ENCODE results near the gene TMEM185B. TPM values are rescaled to one million over a fixed set of nuclear protein-coding genes. Genes with fewer than 3 reads are reported as not detected.
A peak's percentile ranks its signal among the peaks of the same experiment; 100 is the strongest.
"Not testable (repeated sequence)": the region's sequence is repeated elsewhere in the genome, so short reads cannot be mapped to it uniquely, and the experiment has no call there.

Gene TMEM185B
- total RNA-seq (2014; rRNA removed; shearing (Covaris generic)) = 1.5 and 1.6 TPM in 2 replicates

DNA sequence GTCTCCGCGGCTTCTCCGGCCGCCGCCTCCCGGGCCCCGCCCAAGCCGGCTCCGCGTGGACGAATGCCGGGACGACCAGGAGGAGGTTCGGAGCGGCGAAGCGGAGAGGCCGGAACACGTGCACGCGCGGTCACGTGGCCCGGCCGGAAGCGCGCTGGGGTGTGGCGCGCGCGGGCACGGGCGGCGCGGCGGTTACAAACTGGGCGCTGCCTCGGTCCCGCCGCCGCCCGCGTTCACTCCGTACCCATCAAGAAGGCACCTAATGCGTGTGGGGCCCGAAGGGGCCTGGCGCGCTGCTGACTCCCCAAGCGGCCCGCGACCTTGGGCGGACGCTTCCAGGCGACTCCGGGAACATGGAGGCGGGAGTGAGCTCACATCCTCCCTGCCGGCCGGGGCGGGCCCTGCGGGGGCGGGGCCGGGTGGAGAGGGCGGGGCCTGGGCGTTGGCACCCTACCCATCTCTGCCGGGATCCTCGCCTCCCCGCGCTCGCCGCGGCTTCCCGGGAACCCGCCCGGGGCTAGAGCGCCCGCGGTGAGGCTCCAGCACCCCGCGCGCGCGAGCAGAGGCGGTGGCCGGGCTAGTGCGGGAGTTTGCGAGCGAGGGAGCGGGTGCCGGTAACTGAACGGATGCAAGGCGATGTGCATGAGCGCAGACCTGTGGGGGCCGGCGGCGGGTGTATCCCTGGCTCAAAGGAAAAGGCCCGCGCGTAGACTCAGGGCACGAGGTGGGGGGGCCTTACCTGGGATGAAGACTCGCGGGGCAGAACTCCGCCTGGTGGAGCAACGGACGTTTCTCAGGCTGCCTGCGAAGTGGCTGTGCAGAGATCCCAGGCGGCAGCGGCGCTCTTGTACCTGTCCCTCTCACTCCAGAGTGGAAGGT lies at the start of gene TMEM185B:
TMEM185B (minus strand) TSS at position 367 of the 879 bp plus-strand sequence. CDS start 424 bp downstream, outside the sequence.
- Histone ChIP-seq H3K4me3 (peak within 1 kb of the TSS; percentile 41), H3K27ac (no peak within 1 kb of the TSS), H3K9me3 (replicated peaks) (no peaks in the 10 kb centered on the region), H3K36me3 (no peaks in the 10 kb centered on the region), H3K27me3 (peaks cover 13% of the 10 kb centered on the region), H3K4me1 (no peaks in the 10 kb centered on the region)
- DNase-seq = peak in 1 of 2 experiments; percentile 41

- H3K4me1 ChIP-seq = no peaks in the 10 kb centered on the region
- no peak for DNase-seq
- H3K9me3 ChIP-seq (replicated peaks) = 0 out of 2 replicates have a peak, but pooled peaks cover 4% of the 10 kb centered on the region
- no peak overlapping the region for H3K4me3 ChIP-seq
- no peak overlapping the region for H3K27ac ChIP-seq
- no peaks in the 10 kb centered on the region for H3K36me3 ChIP-seq
- H3K27me3 ChIP-seq = no peaks in the 10 kb centered on the region
Measured at GRCh38 chr2:120271711-120272379, 48.6 kb upstream of the TMEM185B start.

GRCh38 chr2:120269816-120270215 lies 46.6 kb upstream of the TMEM185B start:
- H3K27me3 ChIP-seq = no peaks in the 10 kb centered on the region
- no peaks in the 10 kb centered on the region for H3K36me3 ChIP-seq
- no peak overlapping the region for H3K4me3 ChIP-seq
- H3K27ac ChIP-seq = no peak overlapping the region
- DNase-seq = no peak
- no peaks in the 10 kb centered on the region for H3K4me1 ChIP-seq
- no peaks in the 10 kb centered on the region for H3K9me3 ChIP-seq (replicated peaks)

GRCh38 chr2:120269076-120269744 lies 46.0 kb upstream of the TMEM185B start:
- Histone ChIP-seq H3K27ac (no peak overlapping the region), H3K27me3 (no peaks in the 10 kb centered on the region), H3K4me1 (no peaks in the 10 kb centered on the region), H3K4me3 (no peak overlapping the region), H3K9me3 (replicated peaks) (no peaks in the 10 kb centered on the region), H3K36me3 (no peaks in the 10 kb centered on the region)
- DNase-seq = no peak

DNA sequence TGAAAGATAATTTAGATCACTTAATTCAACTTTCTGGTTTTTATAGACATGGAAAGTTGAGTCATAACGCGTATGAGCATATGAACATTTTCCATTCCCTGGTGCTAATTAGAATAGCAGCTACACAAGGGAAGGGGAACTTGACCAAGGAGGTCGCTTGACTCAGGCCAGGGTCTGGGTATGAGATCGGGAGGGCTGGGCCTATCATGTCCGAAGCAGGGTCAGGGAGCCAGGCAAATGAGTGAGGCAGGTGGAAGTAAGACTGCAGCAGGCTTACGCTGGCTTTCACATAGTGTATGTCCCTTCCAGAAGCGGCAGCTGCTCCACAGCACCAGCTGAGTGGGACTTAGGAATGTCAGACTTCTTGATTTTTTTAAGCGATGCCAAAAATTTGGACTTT lies 44.1 kb upstream of the TMEM185B start:
- no peaks in the 10 kb centered on the region for H3K4me1 ChIP-seq
- no peak for DNase-seq
- H3K27me3 ChIP-seq = no peaks in the 10 kb centered on the region
- no peaks in the 10 kb centered on the region for H3K9me3 ChIP-seq (replicated peaks)
- H3K27ac ChIP-seq = no peak overlapping the region
- H3K4me3 ChIP-seq = no peak overlapping the region
- H3K36me3 ChIP-seq = no peaks in the 10 kb centered on the region

DNA sequence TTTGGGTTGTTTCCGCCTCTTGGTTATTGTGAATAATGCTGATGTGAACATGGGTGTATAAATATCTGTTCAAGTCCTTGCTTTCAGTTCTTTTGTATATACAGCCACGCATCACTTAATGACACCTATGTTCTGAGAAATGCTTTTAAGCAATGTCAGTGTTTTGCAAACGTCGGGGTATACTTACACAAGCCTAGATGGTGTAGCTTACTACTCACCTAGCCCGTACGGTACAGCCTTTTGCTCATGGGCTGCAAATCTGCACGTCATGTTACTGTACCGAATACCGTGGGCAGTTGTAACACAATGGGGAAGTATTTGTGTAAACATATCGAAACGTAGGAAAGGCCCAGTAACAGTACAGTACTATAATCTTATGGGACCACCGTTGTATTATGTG lies 41.8 kb upstream of the TMEM185B start:
- H3K4me3 ChIP-seq = no peak overlapping the region
- DNase-seq = no peak
- no peaks in the 10 kb centered on the region for H3K27me3 ChIP-seq
- H3K4me1 ChIP-seq = no peaks in the 10 kb centered on the region
- no peaks in the 10 kb centered on the region for H3K9me3 ChIP-seq (replicated peaks)
- H3K27ac ChIP-seq = no peak overlapping the region
- no peaks in the 10 kb centered on the region for H3K36me3 ChIP-seq

DNA sequence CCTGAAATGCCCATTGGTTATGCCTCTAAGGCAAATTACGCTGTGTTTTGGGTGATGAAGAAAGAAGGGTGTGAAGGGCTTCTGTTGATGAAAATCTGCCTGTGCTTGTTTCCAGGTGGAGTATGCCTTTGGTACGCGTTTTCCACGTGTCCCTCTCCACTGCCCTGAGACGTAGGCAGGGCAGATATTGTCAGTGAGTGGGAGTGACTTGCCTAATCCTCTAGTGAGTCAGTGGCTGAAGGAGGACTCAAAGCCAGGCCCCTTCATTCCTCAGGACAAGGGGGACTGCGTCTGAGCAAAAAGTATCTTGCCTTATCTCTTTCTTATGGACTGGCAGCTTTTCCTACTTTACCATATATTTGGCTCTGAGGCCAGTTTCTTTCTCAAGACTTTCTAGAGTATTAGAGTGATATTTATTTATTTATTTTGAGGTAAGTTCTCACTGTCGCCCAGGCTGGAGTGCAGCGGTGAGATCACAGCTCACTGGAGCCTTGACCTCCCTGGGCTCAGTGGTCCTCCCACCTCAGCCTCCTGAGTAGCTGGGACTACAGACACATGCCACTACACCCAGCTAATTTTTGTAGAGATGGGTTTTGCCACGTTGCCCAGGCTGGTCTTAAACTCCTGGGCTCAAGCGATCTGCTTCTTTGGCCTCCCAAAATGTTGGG lies 39.7 kb upstream of the TMEM185B start:
- no peak for DNase-seq
- H3K4me3 ChIP-seq = no peak overlapping the region
- H3K36me3 ChIP-seq = no peaks in the 10 kb centered on the region
- H3K4me1 ChIP-seq = no peaks in the 10 kb centered on the region
- no peak overlapping the region for H3K27ac ChIP-seq
- no peaks in the 10 kb centered on the region for H3K27me3 ChIP-seq
- H3K9me3 ChIP-seq (replicated peaks) = no peaks in the 10 kb centered on the region

- no peaks in the 10 kb centered on the region for H3K36me3 ChIP-seq
Measured at GRCh38 chr2:120262150-120262549, 39.0 kb upstream of the TMEM185B start.

DNA sequence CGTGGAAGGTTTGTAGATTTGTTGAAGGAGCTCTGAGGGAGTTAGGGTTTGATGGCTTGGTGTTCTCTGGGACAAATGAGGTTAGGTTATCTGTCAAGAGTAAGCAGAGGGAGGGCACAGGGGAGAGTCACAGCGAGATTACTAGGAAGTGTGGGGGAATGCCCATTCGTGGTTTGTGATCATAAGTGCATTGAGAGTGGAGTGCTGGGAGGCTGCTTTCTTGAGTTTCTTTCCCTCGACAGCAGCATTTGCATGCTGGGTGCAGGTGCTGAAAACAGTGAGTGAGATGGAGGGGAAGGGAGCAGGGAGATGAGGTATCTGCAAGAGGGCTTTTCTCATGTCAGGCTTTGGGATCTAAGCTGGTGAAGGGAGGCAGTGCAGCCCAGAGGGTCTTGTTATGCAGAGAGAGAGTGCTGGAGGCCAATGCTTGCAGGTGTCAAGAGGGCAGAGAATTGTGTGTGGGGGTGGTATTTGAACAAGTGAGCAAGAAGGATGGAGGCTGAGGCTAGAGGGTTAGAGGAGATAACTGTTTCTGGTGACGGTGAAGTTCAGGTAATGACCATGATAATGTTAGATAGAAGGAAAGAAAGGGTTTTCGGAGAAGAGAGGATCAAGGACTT lies 38.3 kb upstream of the TMEM185B start:
- no peaks in the 10 kb centered on the region for H3K27me3 ChIP-seq
- no peak overlapping the region for H3K4me3 ChIP-seq
- no peaks in the 10 kb centered on the region for H3K36me3 ChIP-seq
- H3K27ac ChIP-seq = no peak overlapping the region
- H3K9me3 ChIP-seq (replicated peaks) = no peaks in the 10 kb centered on the region
- DNase-seq = no peak
- H3K4me1 ChIP-seq = no peaks in the 10 kb centered on the region

More at GRCh38 chr2:120262150-120262549, 39.0 kb upstream of the TMEM185B start:
- Histone ChIP-seq H3K9me3 (replicated peaks) (no peaks in the 10 kb centered on the region), H3K4me1 (no peaks in the 10 kb centered on the region), H3K4me3 (no peak overlapping the region), H3K27me3 (no peaks in the 10 kb centered on the region), H3K27ac (no peak overlapping the region)
- no peak for DNase-seq

DNA sequence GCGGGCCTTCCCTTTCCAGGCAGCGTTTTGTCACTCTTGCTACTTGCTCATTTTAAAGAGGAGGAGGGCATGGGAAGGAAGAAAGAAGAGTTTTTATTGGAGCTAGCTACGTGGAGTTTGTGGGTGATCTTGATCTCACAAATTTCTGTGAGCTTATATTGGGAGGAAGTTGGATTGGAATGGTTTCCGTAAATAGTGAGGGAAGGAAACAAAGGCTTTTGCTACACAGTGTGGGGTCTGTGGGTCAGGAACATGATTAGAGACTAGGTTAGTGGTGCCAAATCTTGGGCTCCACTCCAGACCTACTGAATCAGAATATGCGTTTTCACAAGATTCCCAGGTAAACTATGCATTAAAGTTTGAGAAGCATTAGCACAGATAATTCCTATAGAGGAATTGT lies 37.5 kb upstream of the TMEM185B start:
- no peaks in the 10 kb centered on the region for H3K36me3 ChIP-seq
- no peaks in the 10 kb centered on the region for H3K4me1 ChIP-seq
- H3K27me3 ChIP-seq = no peaks in the 10 kb centered on the region
- H3K9me3 ChIP-seq (replicated peaks) = no peaks in the 10 kb centered on the region
- H3K4me3 ChIP-seq = no peak overlapping the region
- DNase-seq = no peak
- H3K27ac ChIP-seq = no peak overlapping the region

DNA sequence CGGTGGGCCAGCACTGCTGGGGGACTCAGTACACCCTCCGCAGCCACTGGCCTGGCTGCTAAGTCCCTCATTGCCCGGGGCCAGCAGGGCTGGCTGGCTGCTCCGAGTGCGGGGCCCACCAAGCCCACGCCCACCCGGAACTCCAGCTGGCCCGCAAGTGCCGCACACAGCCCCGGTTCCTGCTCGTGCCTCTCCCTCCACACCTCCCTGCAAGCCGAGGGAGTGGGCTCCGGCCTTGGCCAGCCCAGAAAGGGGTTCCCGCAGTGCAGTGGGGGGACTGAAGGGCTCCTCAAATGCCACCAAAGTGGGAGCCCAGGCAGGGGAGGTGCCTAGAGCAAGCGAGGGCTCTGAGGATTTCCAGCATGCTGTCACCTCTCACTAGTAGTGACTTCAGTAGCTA lies 36.7 kb upstream of the TMEM185B start:
- not testable (repeated sequence) for H3K27ac ChIP-seq; H3K36me3 ChIP-seq; DNase-seq; H3K4me1 ChIP-seq; H3K4me3 ChIP-seq; H3K27me3 ChIP-seq; H3K9me3 ChIP-seq (replicated peaks)

DNA sequence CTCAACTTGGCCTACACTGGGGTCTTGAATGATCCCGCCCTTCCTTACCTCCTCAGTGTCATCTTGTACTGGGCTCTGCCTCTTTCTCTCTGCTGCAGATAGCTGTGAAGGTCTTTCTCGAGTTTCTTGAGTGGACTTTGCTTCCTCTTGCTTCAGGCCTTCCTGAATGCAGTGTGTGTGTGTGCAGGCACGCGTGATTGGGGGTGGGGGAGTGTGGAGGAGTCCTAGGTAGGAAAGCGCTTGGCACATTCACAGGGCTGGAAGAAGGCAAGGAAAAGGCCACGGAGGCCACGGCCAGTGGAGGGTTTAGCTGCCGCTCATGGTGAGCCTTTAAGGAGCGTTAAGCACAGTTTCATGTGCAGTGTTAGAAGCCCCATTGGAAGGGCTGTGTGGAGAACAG lies 35.0 kb upstream of the TMEM185B start:
- Histone ChIP-seq H3K36me3 (no peaks in the 10 kb centered on the region), H3K4me1 (peaks cover 6% of the 10 kb centered on the region), H3K27me3 (no peaks in the 10 kb centered on the region), H3K27ac (no peak overlapping the region), H3K9me3 (replicated peaks) (no peaks in the 10 kb centered on the region), H3K4me3 (no peak overlapping the region)
- no peak for DNase-seq

GRCh38 chr2:120257522-120257921 lies 34.3 kb upstream of the TMEM185B start:
- H3K27me3 ChIP-seq = no peaks in the 10 kb centered on the region
- no peaks in the 10 kb centered on the region for H3K36me3 ChIP-seq
- peaks cover 6% of the 10 kb centered on the region for H3K4me1 ChIP-seq
- H3K4me3 ChIP-seq = no peak overlapping the region
- no peak for DNase-seq
- H3K9me3 ChIP-seq (replicated peaks) = no peaks in the 10 kb centered on the region
- no peak overlapping the region for H3K27ac ChIP-seq

DNA sequence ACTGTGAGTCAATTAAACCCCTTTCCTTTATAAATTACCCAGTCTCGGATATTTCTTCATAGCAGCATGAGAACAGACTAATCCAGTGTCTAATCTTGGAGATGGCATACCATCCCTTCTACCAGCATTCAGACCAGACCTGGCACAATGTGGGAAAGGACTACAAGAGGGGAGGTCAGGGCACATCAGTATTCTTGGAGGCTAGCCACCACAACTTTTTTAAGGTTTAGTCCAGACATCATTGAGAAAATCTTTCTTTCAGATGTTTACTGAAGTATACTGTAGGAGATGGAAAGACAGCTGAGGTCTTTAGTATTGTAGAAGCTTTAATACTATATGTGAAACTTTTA lies 33.4 kb upstream of the TMEM185B start:
- H3K4me3 ChIP-seq = no peak overlapping the region
- no peaks in the 10 kb centered on the region for H3K27me3 ChIP-seq
- H3K36me3 ChIP-seq = no peaks in the 10 kb centered on the region
- peaks cover 6% of the 10 kb centered on the region for H3K4me1 ChIP-seq
- H3K27ac ChIP-seq = no peak overlapping the region
- H3K9me3 ChIP-seq (replicated peaks) = no peaks in the 10 kb centered on the region
- no peak for DNase-seq
